ENCODE results near the gene ABR. TPM values are rescaled to one million over a fixed set of nuclear protein-coding genes. Genes with fewer than 3 reads are reported as not detected.
"Not testable (repeated sequence)": the region's sequence is repeated elsewhere in the genome, so short reads cannot be mapped to it uniquely, and the experiment has no call there.

ABR gene
- polyA plus RNA-seq, 1 donor, result 29.8 TPM

DNA sequence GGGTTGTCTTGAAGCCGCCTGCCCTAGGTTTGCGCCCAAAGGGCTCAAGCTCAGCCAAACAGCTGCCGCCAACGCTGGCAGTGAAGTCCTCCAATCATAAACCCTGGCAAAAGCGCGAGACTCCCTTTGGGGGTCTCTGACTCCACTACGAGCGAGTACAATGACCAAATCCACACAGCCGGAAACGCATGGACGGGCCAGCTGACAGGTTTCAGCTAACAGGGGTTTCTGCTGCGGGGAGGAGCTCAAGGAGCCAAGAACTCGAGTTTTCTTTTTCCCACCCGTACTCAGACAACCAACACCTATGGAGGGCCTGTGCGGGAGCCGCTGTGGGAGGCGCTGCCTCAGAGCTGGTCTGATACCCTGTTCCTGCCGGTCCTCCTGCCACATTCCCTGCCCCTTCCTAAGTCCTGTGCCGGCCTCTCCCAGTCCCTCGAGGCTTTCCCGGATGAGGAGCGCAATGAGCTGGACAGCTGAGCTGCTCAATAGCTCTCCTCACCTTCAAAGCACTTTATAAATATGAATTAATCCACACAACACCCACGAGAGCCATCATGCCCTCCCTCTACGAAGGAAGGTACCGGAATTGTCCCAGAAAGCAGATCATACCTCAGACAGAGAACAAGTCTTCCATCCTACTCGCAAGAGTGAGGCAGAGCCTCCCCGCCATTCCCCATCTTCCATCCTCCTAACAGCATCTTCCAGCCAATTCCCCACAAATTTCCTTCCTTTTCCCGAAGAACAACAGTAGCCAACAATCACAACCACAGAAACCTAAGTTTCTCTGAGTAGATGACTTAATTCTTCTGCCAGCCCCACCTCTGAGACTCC is 6.1 kb downstream of the ABR start:
- DNase-seq (ENCODE audit: low read depth), result no peak

DNA sequence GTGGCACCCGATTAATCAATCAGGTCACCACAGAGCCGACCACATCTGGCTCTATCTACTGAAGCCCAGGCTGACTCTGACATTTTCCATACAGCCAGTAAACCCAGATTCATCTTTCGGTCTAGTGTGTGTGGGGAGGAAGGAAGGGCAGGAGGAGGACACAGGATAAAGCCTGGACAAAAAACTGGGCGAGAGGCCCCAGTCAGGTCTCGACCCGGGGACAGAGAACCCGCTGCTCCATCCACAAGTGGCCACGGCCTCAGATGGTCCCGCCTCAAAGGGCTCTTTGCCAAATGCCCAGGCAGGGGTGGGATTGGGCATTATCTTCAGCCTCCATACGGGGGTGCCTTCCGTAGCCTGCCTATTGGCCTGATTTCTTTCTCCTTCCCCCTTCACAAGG is 7.8 kb downstream of the ABR start:
- no peak for DNase-seq (ENCODE audit: low read depth)

DNA sequence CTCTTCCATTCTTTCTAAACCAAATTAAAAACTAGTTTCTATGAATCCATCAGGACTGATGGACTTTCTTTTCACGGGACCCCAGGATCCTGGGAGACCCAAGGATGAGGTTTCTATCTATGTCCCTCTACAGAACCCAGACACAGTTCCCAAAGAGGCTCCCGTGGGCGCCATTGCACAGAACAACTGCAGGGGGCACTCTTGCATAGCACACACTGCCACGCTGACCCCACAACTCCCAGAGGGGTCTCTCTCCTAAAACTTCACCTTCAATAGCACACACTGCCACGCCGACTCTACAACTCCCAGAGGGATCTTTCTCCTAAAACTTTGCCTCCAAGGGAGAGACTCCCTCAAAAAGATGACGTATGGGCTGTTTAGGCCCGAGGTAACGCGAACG is 9.0 kb downstream of the ABR start:
- no peak for DNase-seq (ENCODE audit: low read depth)

GRCh38 chr17:1169929-1170312 is 9.9 kb downstream of the ABR start:
- no peak for DNase-seq (ENCODE audit: low read depth)

DNA sequence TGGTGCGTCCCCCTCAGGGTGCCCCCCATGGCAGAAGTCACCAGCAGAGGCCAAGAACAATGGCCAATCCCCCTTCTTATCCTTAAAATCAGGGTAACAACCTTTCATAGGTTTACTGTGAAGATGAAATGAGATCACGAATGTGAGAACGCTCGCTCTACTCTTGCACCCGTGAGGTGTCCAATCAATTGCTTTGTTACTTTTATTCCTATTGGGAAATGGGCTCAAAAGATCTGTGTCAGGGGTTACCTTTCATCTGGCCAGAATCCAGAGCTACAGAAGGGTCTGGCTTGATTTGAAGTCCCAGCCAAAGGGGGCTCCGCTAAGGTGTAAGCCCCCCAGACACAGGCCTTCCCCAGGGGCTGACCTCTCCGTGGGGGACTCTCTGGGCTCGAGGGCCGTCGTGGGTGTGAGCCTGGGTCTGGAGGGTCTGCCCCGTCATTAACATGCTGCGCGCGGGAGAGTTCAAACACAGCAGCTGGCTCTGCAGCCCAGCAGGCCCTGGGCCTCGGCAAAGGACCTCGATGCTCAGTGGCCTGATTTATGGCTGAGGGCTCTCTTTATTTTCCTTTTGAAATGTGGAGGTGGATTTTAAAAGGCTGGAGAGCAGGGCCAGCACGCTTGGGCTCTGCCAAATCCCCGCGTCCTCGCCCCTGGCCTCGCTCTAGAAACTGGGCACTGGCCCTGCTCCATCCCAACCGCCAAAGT is 10.4 kb downstream of the ABR start:
- DNase-seq (ENCODE audit: low read depth), result no peak

DNA sequence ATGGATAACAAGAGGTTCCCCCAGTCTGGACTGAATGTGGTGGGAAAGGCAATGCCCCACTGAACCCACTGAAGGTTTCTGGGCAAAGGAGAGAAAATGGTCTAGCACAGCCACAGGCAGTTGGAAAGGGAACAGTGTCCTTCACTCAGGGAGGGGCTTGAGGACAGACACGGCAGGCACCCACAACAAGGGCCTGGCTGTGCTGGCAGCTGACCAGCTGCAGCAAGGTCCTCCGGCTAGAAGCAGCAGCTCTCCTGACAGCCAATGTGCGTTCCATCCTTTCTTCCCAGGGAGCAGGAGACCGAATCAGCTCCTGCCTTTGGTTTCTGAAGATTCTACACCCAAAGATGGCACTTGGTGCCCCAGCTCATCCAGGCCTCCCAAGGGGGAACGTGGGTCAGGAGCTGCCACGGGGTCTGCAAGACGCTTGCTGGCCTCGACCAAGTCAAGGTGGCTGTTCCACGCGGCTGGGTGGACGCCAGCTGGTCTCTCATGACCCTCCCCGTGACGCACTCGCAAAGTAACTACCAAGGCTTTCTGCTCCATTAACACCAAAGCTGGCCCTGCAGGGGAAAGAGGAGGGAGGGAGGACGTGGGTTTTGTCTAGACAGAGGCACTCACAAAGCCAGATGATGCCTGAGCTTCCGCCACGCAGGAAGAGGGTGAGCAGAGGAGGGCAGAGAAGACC is 11.1 kb downstream of the ABR start:
- DNase-seq (ENCODE audit: low read depth), result no peak

GRCh38 chr17:1166276-1166675 is 13.5 kb downstream of the ABR start:
- no peak for DNase-seq (ENCODE audit: low read depth)

DNA sequence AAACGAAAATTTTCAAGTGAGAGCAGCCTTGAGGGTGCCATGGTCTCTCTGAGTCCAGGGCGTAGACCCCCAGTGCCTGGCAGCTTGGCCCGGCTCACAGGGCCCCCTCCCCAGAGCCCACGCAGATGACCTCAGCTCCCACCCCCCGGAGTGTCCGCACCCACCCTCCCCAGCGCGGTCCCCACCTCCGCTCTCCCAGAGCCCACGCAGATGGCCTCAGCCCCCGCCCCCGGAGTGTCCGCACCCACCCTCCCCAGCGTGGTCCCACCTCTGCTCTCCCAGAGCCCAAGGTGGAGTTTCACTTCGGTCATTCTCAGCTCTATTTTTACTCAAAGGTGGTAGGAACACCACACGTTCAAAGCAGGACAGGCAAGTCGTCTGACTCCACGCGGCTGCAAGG is 13.9 kb downstream of the ABR start:
- DNase-seq (ENCODE audit: low read depth), result no peak

DNA sequence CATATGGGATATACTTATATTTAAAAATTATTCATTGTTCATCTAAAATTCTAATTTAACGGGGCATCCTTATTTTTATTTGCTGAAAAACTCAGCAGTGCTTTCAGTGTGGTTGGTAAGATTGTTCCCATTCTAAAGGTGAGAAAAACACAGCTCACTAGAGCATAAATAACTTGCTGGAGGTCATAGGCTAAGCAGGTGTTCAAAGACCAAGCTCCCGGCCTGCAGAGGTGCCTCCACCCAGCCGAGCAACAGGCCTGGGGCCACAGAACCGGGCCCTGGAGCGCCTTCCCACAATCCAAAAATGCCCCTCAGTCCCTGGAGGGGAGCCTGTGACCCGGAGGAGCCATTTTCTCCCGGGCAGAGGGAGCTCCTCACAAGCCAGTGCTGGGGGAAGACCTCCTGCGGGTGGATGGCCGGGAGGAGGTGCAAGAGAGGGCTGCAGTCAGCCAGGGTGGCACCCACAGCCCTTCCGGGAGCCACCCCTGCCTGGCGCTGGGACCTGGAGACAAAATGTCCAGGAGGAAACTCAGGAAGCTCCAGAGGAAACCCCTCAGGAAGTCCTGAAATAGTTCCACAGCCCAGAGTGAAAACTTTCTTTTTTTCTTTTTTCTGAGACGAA is 14.7 kb downstream of the ABR start:
- DNase-seq (ENCODE audit: low read depth), result no peak

DNA sequence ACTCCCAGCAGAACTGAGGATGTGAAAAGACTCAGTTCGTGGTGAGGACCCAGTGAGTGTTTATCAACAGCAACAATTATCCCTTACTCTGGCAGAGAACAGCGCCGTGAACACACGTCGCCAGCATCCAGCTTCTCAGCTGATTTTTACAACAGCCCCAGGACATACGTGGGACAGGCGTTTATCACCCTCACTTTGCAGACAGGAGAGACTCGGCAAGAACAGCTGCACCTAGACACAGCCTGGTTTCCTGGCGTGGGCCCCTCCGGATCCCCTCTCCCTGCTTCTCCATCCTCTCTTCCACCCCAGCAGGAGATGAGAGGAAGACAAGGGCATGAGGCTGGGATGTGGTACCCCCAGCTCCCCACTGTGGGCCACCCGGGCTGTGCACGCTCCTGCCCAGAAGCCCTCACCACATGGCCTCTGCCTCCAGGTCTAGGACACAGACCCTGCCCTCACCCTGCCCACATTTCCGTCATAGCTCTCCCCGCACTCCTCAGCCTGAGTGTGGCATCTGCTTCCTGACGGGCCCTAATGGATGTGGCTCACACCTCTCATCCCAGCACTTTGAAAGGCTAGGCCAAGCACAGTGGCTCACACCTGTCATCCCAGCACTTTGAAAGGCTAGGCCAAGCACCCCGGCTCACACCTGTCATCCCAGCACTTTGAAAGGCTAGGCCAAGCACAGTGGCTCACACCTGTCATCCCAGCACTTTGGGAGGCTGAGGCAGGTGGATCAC is 17.5 kb downstream of the ABR start:
- DNase-seq (ENCODE audit: low read depth), result no peak

DNA sequence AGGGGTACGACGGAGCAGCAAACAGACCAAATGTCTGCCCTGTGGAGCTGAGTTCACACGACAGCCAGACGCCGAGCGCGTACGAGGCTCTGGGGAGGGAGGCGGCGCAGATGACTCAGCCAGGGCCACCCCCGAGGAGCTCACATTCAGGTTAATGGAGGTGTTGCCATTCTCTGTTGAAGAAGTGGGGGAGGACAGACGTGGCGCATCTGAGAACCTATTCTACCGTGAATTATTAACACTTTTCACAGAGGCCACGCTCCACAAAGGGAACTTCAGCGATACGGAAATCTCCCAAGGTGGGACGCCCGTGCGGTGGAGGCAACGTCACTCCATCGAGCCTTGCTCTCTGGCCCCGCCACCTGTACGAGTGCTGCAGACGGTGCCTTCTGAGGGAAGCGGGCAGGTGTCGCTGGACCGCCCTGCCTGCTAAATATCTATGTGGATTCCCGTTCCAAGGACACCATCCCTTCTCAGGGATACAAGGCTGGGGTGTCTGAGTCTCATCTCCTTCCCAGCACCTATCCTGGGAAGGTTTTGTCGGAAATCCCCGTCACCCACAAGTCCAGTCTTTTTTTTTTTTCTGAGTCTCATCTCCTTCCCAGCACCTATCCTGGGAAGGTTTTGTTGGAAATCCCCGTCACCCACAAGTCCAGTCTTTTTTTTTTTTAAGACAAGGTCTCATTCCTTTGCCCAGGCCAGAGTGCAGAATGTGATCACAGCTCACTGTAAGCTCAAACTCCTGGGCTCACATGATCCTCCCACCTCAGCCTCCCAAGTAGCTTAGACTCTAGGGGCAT is 19.0 kb downstream of the ABR start:
- no peak for DNase-seq (ENCODE audit: low read depth)

DNA sequence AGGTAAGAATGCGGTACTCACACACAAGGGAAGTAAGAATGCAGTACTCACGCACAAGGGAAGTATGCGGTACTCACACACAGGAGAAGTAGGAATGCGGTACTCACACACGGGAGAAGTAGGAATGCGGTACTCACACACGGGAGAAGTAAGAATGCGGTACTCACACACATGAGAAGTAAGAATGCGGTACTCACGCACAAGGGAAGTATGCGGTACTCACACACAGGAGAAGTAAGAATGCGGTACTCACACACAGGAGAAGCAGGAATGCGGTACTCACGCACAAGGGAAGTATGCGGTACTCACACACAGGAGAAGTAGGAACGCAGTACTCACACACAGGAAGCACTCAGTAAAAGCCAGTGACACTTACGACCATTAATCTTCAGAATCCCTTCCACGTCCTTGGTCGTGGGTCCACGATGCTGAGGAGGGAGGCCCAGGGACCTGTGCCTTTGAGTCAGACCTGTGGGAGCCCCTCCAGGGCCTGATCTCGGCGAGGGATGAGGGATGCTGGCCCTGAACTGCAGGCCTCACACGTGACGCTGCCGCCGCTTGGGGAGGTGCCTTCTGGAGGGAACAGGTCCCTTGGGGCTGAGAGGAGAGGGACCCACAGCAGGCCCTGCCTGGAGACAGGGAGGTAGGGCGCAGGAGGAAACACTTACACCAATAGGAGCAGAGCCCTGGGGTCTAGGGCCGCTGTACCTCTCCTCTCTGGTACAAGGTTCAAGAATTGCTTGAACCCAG is 20.2 kb downstream of the ABR start:
- no peak for DNase-seq (ENCODE audit: low read depth)

GRCh38 chr17:1158879-1159278 is 20.9 kb downstream of the ABR start:
- no peak for DNase-seq (ENCODE audit: low read depth)

DNA sequence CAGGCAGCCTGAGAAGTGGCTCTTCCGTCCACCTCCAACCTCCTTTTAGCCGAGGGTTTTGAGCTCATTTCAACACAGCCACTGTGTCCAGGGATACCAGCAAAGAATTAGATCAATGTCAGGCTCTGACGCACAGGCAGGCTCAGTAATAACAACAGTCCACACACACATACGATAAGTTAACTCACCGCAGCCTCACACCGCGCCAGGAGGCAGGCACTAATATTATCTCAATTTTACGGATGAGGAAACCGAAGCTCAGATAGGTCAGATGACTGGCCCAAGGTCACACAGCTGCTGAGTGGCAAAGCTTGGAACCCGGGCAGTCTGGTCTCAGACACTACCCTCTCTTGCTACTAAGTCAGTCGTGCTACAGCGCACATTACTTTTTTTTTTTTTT is 22.9 kb downstream of the ABR start:
- no peak for DNase-seq (ENCODE audit: low read depth)

- DNase-seq (ENCODE audit: low read depth), result no peak
Measured at GRCh38 chr17:1154704-1155103, 25.1 kb downstream of the ABR start.

- DNase-seq (ENCODE audit: low read depth), result no peak
Measured at GRCh38 chr17:1153795-1154546, 25.8 kb downstream of the ABR start.

DNA sequence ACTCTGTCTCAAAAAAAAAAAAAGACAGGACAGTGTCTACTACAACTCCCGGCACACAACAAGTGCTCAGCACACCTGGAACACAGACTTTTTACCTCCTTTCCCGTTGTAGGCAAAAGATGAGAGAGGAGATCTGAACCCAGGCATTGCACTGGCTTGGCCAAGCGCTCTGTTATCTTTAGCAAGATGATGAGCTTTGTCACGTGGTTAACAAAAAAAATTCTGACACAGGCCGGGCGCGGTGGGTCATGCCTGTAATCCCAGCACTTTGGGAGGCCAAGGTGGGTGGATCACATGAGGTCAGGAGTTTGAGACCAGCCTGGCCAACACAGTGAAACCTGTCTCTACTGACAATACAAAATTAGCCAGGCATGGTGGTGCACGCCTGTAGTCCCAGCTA is 27.2 kb downstream of the ABR start:
- DNase-seq (ENCODE audit: low read depth), result not testable (repeated sequence)

GRCh38 chr17:1150863-1151600 is 28.7 kb downstream of the ABR start:
- DNase-seq (ENCODE audit: low read depth), result no peak

- no peak for DNase-seq (ENCODE audit: low read depth)
Measured at GRCh38 chr17:1149869-1150268, 29.9 kb downstream of the ABR start.

Data from forelimb muscle (tissue), 1 donor.